Neural crest cell (in vitro differentiated cells): Measurements from ENCODE around the gene PNN. TPM values are rescaled to one million over a fixed set of nuclear protein-coding genes. Genes with fewer than 3 reads are reported as not detected.

ENCODE experiments used
- DNase-seq: peaks from one replicate; pipeline ENCODE4 v3.0.0; 2021; ENCODE audit warnings: low read depth, mixed read lengths, low spot score
- H3K27ac Mint-ChIP-seq: one replicate; pipeline ENCODE4 v1.8.0; 2021; ENCODE audit warnings: mild to moderate bottlenecking, mixed read lengths; ENCODE audit not compliant: unreplicated experiment
- H3K27me3 Mint-ChIP-seq: 2 replicates; pipeline ENCODE4 v1.8.0; 2021; ENCODE audit warnings: low read depth, mild to moderate bottlenecking, mixed read lengths
- H3K36me3 Mint-ChIP-seq: 2 replicates; pipeline ENCODE4 v1.8.0; 2021; ENCODE audit warnings: low read depth, mild to moderate bottlenecking, mixed read lengths
- H3K4me1 Mint-ChIP-seq: 2 replicates; pipeline ENCODE4 v1.8.0; 2021; ENCODE audit warnings: mixed read lengths
- H3K4me3 Mint-ChIP-seq: one replicate; pipeline ENCODE4 v1.8.0; 2021; ENCODE audit warnings: mild to moderate bottlenecking, mixed read lengths
- H3K9me3 Mint-ChIP-seq: 2 replicates; pipeline ENCODE4 v1.8.0; 2021; ENCODE audit warnings: mixed read lengths
- total RNA-seq: library from RNA; stranded (reverse); gene quantifications from 2 replicates; pipeline ENCODE4 v1.2.1, GENCODE V29; 2021
- TF ChIP-seq, protein P1 (sequence below): fragments of 200-600 bp; sonication (generic); conservative IDR thresholded peaks from 2 replicates; pipeline ENCODE4 v1.5.0; 2021; ENCODE audit warnings: antibody characterized with exemption, mild to moderate bottlenecking

Gene PNN
- total RNA-seq, 1 donor from 2014 or later, result 128 TPM

DNA sequence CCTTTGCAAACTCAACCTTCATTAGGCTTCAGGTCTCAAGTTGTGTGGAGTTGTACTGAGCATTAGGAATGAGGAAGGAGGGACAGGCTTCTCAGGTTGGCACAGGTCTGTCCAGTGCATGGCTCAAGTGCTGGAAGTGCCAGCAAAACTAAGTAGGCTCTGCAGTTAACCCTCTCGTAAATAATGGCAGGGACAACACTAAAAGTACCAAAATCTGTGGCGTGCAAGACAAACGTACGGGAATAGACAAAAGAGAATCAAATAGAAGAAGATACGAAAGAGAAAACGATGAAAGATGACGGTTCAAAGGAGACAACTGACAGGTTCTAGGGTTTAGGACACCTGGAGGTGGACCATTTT, 5.5 kb upstream of the PNN start:
- peak overlapping the region; percentile 95 for H3K4me3 Mint-ChIP-seq
- TF ChIP-seq, protein P1, sequence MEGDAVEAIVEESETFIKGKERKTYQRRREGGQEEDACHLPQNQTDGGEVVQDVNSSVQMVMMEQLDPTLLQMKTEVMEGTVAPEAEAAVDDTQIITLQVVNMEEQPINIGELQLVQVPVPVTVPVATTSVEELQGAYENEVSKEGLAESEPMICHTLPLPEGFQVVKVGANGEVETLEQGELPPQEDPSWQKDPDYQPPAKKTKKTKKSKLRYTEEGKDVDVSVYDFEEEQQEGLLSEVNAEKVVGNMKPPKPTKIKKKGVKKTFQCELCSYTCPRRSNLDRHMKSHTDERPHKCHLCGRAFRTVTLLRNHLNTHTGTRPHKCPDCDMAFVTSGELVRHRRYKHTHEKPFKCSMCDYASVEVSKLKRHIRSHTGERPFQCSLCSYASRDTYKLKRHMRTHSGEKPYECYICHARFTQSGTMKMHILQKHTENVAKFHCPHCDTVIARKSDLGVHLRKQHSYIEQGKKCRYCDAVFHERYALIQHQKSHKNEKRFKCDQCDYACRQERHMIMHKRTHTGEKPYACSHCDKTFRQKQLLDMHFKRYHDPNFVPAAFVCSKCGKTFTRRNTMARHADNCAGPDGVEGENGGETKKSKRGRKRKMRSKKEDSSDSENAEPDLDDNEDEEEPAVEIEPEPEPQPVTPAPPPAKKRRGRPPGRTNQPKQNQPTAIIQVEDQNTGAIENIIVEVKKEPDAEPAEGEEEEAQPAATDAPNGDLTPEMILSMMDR, result no peak

DNA sequence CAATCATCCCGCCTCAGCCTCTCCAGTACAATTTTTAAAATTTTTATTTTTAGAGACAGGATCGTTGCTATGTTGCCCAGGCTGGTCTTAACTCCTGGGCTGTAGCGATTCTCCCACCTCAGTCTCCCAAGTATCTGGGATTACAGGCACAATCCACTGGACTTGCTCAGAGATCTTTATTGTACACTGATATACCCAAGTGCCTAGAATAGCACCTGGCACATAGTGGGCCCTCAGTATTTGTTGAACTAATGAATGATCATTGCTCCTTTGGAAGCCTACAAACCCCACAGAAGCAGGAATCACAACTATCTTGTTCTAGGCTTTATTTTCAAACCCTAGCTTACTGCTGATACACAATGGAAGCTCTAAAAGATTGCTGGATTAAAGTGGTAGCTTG, 1.9 kb upstream of the PNN start:
- H3K4me3 Mint-ChIP-seq, result peak overlapping the region; percentile 99
- H3K27ac Mint-ChIP-seq, result no peak overlapping the region
- peaks cover 54% of the 10 kb centered on the region for H3K4me1 Mint-ChIP-seq

More for the DNA sequence above, 5.5 kb upstream of the PNN start:
- no peaks in the 10 kb centered on the region for H3K36me3 Mint-ChIP-seq
- no peaks in the 10 kb centered on the region for H3K27me3 Mint-ChIP-seq
- peaks cover 33% of the 10 kb centered on the region for H3K4me1 Mint-ChIP-seq
- DNase-seq, result no peak
- peak overlapping the region; percentile 99 for H3K27ac Mint-ChIP-seq
- no peaks in the 10 kb centered on the region for H3K9me3 Mint-ChIP-seq

DNA sequence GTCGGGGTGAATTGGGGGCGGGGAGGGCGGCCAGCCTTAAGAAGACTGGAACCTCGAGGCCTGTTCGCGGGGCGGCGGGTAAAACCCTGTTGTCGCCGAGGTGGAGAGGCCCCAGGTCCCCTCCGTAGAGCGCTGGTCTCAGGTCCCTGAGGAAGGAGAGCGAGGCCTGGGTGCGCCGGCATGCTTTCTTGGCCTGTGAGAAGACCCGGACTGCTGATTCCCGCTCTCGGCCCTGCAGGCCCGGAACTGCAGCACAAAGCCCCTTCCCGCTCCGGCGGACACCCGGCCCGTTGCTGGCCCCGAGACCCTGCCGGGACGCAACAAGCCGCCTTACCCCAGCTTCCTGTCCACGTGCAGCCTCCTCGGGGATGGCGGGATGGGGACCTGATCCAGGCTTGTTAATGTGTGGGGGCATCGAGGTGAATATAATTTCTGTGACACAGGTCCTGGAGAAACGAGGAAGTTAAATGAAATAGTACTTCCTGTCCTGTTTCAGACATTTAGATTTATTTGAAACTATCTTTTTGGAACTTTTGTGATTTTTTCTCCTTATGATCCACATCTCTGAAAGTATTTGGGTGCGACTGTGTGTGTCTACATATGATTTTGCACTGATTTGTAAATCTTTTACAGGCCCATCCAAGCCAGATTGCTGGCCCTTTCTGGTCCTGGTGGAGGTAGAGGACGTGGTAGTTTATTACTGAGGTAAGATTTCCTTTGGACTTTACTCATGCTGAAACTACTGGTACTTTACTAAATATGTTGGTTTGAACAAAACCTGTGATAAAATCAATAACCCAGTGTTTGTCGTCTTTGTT, 600 bp downstream of the PNN start:
- DNase-seq, result peak; percentile 48
- H3K9me3 Mint-ChIP-seq, result no peaks in the 10 kb centered on the region
- H3K4me3 Mint-ChIP-seq, result peak overlapping the region; percentile 99
- TF ChIP-seq, protein P1, result no peak
- H3K27ac Mint-ChIP-seq, result peak overlapping the region; percentile 100
- peaks cover 22% of the 10 kb centered on the region for H3K36me3 Mint-ChIP-seq
- H3K4me1 Mint-ChIP-seq, result peaks cover 41% of the 10 kb centered on the region
- H3K27me3 Mint-ChIP-seq, result peaks cover 4% of the 10 kb centered on the region

More for the DNA sequence above, 1.9 kb upstream of the PNN start:
- H3K36me3 Mint-ChIP-seq, result peaks cover 19% of the 10 kb centered on the region
- DNase-seq, result no peak
- TF ChIP-seq, protein P1, result no peak
- no peaks in the 10 kb centered on the region for H3K9me3 Mint-ChIP-seq
- peaks cover 4% of the 10 kb centered on the region for H3K27me3 Mint-ChIP-seq

DNA sequence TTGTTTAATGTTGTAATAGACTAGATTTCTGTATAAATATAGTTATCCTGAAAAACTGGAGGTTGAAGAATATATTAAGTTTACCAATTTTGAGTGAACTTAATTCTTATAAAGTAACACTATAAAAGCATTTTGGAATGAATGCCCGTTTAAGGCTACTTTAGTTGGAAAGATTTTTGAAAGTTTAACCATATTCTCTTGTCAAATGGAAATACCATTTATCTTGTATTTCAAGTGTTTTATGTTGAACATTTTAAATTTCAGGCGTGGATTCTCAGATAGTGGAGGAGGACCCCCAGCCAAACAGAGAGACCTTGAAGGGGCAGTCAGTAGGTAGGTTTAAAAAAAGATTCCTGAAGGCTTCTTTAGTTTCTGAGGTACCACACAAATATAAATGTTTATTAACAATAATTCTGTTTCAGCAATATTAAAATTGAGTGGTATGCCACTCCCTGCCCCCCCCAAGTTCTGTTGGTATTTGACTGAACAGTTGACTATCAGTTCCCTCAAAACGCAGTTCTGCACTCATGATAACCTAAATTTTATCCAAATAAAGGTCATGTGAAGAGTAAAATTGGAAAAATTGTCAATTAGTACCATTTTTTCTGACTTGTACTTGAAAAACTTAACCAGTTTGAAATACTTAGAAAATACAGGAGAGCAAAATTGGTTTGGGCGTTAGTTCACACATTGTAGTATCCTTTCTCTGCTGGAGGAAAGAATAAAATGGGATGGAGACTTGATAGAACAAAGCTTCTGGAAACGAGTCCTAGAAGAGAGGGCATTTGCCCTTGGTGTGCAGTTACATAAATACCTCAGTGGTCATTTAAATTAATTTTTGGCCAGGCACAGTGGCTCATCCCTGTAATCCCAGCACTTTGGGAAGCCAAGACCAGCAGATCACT, 1.5 kb downstream of the PNN start:
- Mint-ChIP-seq H3K36me3 (peaks cover 22% of the 10 kb centered on the region), H3K4me1 (peaks cover 36% of the 10 kb centered on the region), H3K9me3 (no peaks in the 10 kb centered on the region), H3K27ac (peak overlapping the region; percentile 100), H3K4me3 (peak overlapping the region; percentile 99), H3K27me3 (peaks cover 4% of the 10 kb centered on the region)
- TF ChIP-seq, protein P1, result no peak
- DNase-seq, result no peak

DNA sequence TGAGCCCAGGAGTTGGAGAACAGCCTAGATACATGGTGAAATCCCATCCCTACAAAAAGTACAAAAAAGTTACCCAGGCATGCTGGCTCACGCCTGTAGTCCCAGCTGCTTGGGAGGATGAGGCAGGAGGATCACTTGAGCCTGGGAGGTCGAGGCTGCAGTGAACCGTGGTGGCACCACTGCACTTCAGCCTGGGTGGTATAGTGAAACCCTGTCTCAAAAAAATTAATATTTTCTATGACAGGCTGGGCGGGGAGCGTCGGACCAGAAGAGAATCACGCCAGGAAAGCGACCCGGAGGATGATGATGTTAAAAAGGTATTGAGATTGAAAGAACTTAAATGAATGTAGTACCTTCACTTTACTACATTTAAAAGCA, 2.1 kb downstream of the PNN start:
- Mint-ChIP-seq H3K4me3 (peak overlapping the region; percentile 77), H3K9me3 (no peaks in the 10 kb centered on the region), H3K27ac (peak overlapping the region; percentile 60)

More for the DNA sequence above, 2.1 kb downstream of the PNN start:
- TF ChIP-seq, protein P1, result no peak
- Mint-ChIP-seq H3K27me3 (peaks cover 4% of the 10 kb centered on the region), H3K4me1 (peaks cover 36% of the 10 kb centered on the region), H3K36me3 (peaks cover 22% of the 10 kb centered on the region)
- no peak for DNase-seq
